WTC11 (cell line): ENCODE results near the gene FURIN.

Experiments
- HMGA2 ChIP-seq: fragments of 250-450 bp; sonication (Bioruptor Pico); IDR thresholded peaks from 2 replicates; pipeline ENCODE4 v1.4.0; 2021; ENCODE audit warnings: mild to moderate bottlenecking, moderate library complexity
- MYBL2 ChIP-seq: sonication (generic); formaldehyde crosslinking; IDR thresholded peaks from 2 replicates; pipeline ENCODE4 v1.8.1; 2023; ENCODE audit warnings: mild to moderate bottlenecking, moderate library complexity, missing genetic modification reagents
- NFYB ChIP-seq: sonication (generic); formaldehyde crosslinking; conservative IDR thresholded peaks from 2 replicates; pipeline ENCODE4 v1.8.0; 2022; ENCODE audit warnings: low read depth, missing genetic modification reagents
- NR2C2 ChIP-seq: sonication (generic); formaldehyde crosslinking; IDR thresholded peaks from 2 replicates; pipeline ENCODE4 v1.8.0; 2022; ENCODE audit warnings: mild to moderate bottlenecking, missing genetic modification reagents
- ZNF263 ChIP-seq: sonication (generic); formaldehyde crosslinking; IDR thresholded peaks from 2 replicates; pipeline ENCODE4 v1.8.1; 2022; ENCODE audit warnings: low read depth, mild to moderate bottlenecking, moderate library complexity, missing genetic modification reagents
- TF ChIP-seq, protein P1 (sequence below): sonication (generic); formaldehyde crosslinking; conservative IDR thresholded peaks from 2 replicates; pipeline ENCODE4 v1.8.1; 2023; ENCODE audit warnings: mild to moderate bottlenecking, low read depth, missing genetic modification reagents, moderate library complexity
- TF ChIP-seq, protein P2 (sequence below): fragments of 200-600 bp; IDR thresholded peaks from 2 replicates; pipeline ENCODE4 v1.8.0; 2022; ENCODE audit warnings: antibody characterized with exemption
- TF ChIP-seq, protein P3 (sequence below): sonication (generic); formaldehyde crosslinking; IDR thresholded peaks from 2 replicates; pipeline ENCODE4 v1.8.1; 2022; ENCODE audit warnings: low read depth, mild to moderate bottlenecking, moderate library complexity, missing genetic modification reagents, borderline replicate concordance

DNA sequence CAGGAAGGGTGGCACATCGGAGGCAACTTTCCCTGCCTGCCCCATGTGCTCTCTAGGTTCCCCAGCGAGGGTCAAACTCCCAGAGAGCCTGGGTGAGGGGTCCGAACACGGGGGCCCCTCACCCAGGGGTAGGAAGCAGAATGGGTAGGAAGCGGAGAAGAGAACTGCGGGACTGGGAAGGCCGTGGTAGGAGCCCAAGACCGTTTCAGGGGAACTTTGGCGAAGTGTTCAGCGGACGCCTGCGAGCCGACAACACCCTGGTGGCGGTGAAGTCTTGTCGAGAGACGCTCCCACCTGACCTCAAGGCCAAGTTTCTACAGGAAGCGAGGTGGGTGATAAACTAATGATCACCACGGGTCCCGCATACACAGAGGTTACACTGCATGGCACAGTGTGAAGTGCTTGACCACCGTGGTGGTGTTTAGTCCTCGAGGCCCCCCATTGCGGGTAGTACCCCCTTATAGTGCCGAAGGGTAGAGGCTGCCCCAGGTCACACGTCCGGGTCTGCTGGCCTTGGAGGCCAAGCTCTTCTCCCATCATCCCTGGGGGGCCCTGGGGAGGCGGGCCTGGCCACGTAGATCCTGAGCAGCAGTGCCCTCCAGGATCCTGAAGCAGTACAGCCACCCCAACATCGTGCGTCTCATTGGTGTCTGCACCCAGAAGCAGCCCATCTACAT, 24.2 kb downstream of the FURIN start:
- TF ChIP-seq, protein P1, sequence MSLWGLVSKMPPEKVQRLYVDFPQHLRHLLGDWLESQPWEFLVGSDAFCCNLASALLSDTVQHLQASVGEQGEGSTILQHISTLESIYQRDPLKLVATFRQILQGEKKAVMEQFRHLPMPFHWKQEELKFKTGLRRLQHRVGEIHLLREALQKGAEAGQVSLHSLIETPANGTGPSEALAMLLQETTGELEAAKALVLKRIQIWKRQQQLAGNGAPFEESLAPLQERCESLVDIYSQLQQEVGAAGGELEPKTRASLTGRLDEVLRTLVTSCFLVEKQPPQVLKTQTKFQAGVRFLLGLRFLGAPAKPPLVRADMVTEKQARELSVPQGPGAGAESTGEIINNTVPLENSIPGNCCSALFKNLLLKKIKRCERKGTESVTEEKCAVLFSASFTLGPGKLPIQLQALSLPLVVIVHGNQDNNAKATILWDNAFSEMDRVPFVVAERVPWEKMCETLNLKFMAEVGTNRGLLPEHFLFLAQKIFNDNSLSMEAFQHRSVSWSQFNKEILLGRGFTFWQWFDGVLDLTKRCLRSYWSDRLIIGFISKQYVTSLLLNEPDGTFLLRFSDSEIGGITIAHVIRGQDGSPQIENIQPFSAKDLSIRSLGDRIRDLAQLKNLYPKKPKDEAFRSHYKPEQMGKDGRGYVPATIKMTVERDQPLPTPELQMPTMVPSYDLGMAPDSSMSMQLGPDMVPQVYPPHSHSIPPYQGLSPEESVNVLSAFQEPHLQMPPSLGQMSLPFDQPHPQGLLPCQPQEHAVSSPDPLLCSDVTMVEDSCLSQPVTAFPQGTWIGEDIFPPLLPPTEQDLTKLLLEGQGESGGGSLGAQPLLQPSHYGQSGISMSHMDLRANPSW (CRISPR knock-in tag), result no peak
- TF ChIP-seq, protein P2, sequence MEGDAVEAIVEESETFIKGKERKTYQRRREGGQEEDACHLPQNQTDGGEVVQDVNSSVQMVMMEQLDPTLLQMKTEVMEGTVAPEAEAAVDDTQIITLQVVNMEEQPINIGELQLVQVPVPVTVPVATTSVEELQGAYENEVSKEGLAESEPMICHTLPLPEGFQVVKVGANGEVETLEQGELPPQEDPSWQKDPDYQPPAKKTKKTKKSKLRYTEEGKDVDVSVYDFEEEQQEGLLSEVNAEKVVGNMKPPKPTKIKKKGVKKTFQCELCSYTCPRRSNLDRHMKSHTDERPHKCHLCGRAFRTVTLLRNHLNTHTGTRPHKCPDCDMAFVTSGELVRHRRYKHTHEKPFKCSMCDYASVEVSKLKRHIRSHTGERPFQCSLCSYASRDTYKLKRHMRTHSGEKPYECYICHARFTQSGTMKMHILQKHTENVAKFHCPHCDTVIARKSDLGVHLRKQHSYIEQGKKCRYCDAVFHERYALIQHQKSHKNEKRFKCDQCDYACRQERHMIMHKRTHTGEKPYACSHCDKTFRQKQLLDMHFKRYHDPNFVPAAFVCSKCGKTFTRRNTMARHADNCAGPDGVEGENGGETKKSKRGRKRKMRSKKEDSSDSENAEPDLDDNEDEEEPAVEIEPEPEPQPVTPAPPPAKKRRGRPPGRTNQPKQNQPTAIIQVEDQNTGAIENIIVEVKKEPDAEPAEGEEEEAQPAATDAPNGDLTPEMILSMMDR, result no peak
- TF ChIP-seq, protein P3, sequence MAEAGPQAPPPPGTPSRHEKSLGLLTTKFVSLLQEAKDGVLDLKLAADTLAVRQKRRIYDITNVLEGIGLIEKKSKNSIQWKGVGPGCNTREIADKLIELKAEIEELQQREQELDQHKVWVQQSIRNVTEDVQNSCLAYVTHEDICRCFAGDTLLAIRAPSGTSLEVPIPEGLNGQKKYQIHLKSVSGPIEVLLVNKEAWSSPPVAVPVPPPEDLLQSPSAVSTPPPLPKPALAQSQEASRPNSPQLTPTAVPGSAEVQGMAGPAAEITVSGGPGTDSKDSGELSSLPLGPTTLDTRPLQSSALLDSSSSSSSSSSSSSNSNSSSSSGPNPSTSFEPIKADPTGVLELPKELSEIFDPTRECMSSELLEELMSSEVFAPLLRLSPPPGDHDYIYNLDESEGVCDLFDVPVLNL, result no peak
- TF ChIP-seq MYBL2 (CRISPR knock-in tag) (no peak), ZNF263 (CRISPR knock-in tag) (no peak), NR2C2 (CRISPR knock-in tag) (no peak), HMGA2 (CRISPR knock-in tag) (no peak), NFYB (CRISPR knock-in tag) (no peak)
